Measurements from ENCODE around the gene CCT8L2. TPM values are rescaled to one million over a fixed set of nuclear protein-coding genes. Genes with fewer than 3 reads are reported as not detected.
"Not testable (repeated sequence)": the region's sequence is repeated elsewhere in the genome, so short reads cannot be mapped to it uniquely, and the experiment has no call there.

CCT8L2 gene
- total RNA-seq, 1 donor from 2014 or later = not detected

GRCh38 chr22:16601437-16602223, 9.0 kb upstream of the CCT8L2 start:
- no peaks in the 10 kb centered on the region for H3K36me3 Mint-ChIP-seq (ENCODE audit: unreplicated experiment)

GRCh38 chr22:16600644-16601436, 8.2 kb upstream of the CCT8L2 start:
- H3K27ac Mint-ChIP-seq (ENCODE audit: unreplicated experiment); H3K4me1 Mint-ChIP-seq (ENCODE audit: unreplicated experiment); H3K36me3 Mint-ChIP-seq (ENCODE audit: unreplicated experiment); H3K27me3 Mint-ChIP-seq (ENCODE audit: unreplicated experiment); H3K4me3 Mint-ChIP-seq (ENCODE audit: unreplicated experiment); DNase-seq (ENCODE audit: extremely low spot score, unreplicated experiment): not testable (repeated sequence)
- peaks cover 23% of the 10 kb centered on the region for H3K9me3 Mint-ChIP-seq (ENCODE audit: unreplicated experiment)

More at GRCh38 chr22:16601437-16602223, 9.0 kb upstream of the CCT8L2 start:
- H3K27me3 Mint-ChIP-seq (ENCODE audit: unreplicated experiment) = no peaks in the 10 kb centered on the region
- H3K9me3 Mint-ChIP-seq (ENCODE audit: unreplicated experiment) = peaks cover 18% of the 10 kb centered on the region
- no peaks in the 10 kb centered on the region for H3K4me1 Mint-ChIP-seq (ENCODE audit: unreplicated experiment)
- no peak overlapping the region for H3K27ac Mint-ChIP-seq (ENCODE audit: unreplicated experiment)
- no peak for TF ChIP-seq CTCF (IDR thresholded peaks at IDR 0.05)
- no peak for DNase-seq (ENCODE audit: extremely low spot score, unreplicated experiment)
- H3K4me3 Mint-ChIP-seq (ENCODE audit: unreplicated experiment) = no peak overlapping the region

- H3K4me1 Mint-ChIP-seq (ENCODE audit: unreplicated experiment); DNase-seq (ENCODE audit: extremely low spot score, unreplicated experiment); H3K27me3 Mint-ChIP-seq (ENCODE audit: unreplicated experiment); H3K36me3 Mint-ChIP-seq (ENCODE audit: unreplicated experiment); H3K4me3 Mint-ChIP-seq (ENCODE audit: unreplicated experiment); H3K27ac Mint-ChIP-seq (ENCODE audit: unreplicated experiment): not testable (repeated sequence)
- H3K9me3 Mint-ChIP-seq (ENCODE audit: unreplicated experiment) = peaks cover 29% of the 10 kb centered on the region
Observed at GRCh38 chr22:16599648-16600047, 7.0 kb upstream of the CCT8L2 start.

- not testable (repeated sequence) for H3K27me3 Mint-ChIP-seq (ENCODE audit: unreplicated experiment); H3K27ac Mint-ChIP-seq (ENCODE audit: unreplicated experiment); DNase-seq (ENCODE audit: extremely low spot score, unreplicated experiment); H3K4me1 Mint-ChIP-seq (ENCODE audit: unreplicated experiment); H3K4me3 Mint-ChIP-seq (ENCODE audit: unreplicated experiment); H3K36me3 Mint-ChIP-seq (ENCODE audit: unreplicated experiment)
- H3K9me3 Mint-ChIP-seq (ENCODE audit: unreplicated experiment) = peaks cover 25% of the 10 kb centered on the region
Observed at GRCh38 chr22:16595251-16595650, 2.6 kb upstream of the CCT8L2 start.

- no peak overlapping the region for H3K27ac Mint-ChIP-seq (ENCODE audit: unreplicated experiment)
- no peak overlapping the region for H3K4me3 Mint-ChIP-seq (ENCODE audit: unreplicated experiment)
- no peaks in the 10 kb centered on the region for H3K36me3 Mint-ChIP-seq (ENCODE audit: unreplicated experiment)
- peaks cover 16% of the 10 kb centered on the region for H3K9me3 Mint-ChIP-seq (ENCODE audit: unreplicated experiment)
- no peak for DNase-seq (ENCODE audit: extremely low spot score, unreplicated experiment)
- no peaks in the 10 kb centered on the region for H3K4me1 Mint-ChIP-seq (ENCODE audit: unreplicated experiment)
- H3K27me3 Mint-ChIP-seq (ENCODE audit: unreplicated experiment) = no peaks in the 10 kb centered on the region
- TF ChIP-seq CTCF (IDR thresholded peaks at IDR 0.05) = no peak
Observed at GRCh38 chr22:16594026-16594425, 1.4 kb upstream of the CCT8L2 start.

GRCh38 chr22:16592231-16592630, 379 bp downstream of the CCT8L2 start:
- DNase-seq (ENCODE audit: extremely low spot score, unreplicated experiment); H3K36me3 Mint-ChIP-seq (ENCODE audit: unreplicated experiment); H3K4me1 Mint-ChIP-seq (ENCODE audit: unreplicated experiment); H3K4me3 Mint-ChIP-seq (ENCODE audit: unreplicated experiment); H3K27me3 Mint-ChIP-seq (ENCODE audit: unreplicated experiment); H3K27ac Mint-ChIP-seq (ENCODE audit: unreplicated experiment): not testable (repeated sequence)
- H3K9me3 Mint-ChIP-seq (ENCODE audit: unreplicated experiment) = peaks cover 16% of the 10 kb centered on the region

- not testable (repeated sequence) for H3K27me3 Mint-ChIP-seq (ENCODE audit: unreplicated experiment)
Observed at GRCh38 chr22:16591136-16591535, 1.5 kb downstream of the CCT8L2 start.

More at GRCh38 chr22:16591136-16591535, 1.5 kb downstream of the CCT8L2 start:
- not testable (repeated sequence) for H3K27ac Mint-ChIP-seq (ENCODE audit: unreplicated experiment); DNase-seq (ENCODE audit: extremely low spot score, unreplicated experiment); H3K36me3 Mint-ChIP-seq (ENCODE audit: unreplicated experiment); H3K4me3 Mint-ChIP-seq (ENCODE audit: unreplicated experiment); H3K4me1 Mint-ChIP-seq (ENCODE audit: unreplicated experiment)
- peaks cover 12% of the 10 kb centered on the region for H3K9me3 Mint-ChIP-seq (ENCODE audit: unreplicated experiment)
